ENCODE measurements around the gene MAP7D1. TPM values are rescaled to one million over a fixed set of nuclear protein-coding genes. Genes with fewer than 3 reads are reported as not detected.

The MAP7D1 gene
- total RNA-seq, 3 donors from 2014 or later, result 67.4 to 78.0 (median 68.6) TPM

DNA sequence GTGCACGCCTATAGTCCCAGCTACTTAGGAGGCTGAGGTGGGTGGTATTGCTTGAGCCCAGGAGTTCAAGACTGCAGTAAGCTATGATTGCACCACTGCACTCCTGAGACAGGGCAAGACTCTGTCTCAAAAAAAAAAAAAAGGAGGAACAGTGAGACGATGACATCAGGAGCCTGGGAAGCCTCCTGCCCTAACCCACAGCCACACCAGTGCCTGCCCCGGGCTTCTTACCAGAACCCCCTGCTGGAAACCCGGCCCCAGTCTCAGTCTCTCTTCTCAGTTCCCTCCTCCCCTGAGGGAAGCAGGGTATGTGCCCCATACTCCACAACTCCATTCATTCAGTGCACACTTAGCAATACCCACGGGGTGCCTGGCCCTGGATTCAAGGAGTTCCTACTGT lies 40.0 kb upstream of the MAP7D1 start:
- Histone ChIP-seq H3K9me3 (no peaks in the 10 kb centered on the region), H3K4me1 (peaks cover 4 to 21% of the 10 kb centered on the region in 2 donors), H3K4me3 (peak overlapping the region in 1 of 3 donors; percentile 44), H3K27ac (peak overlapping the region; percentile 67 to 86), H3K36me3 (no peaks in the 10 kb centered on the region), H3K27me3 (no peaks in the 10 kb centered on the region)
- TF ChIP-seq CTCF (IDR thresholded peaks at IDR 0.05) (no peak), POLR2A (IDR thresholded peaks at IDR 0.05) (no peak), POLR2AphosphoS5 (IDR thresholded peaks at IDR 0.05) (no peak)
- DNase-seq (ENCODE audit: low spot score in 2 of 2), result no peak
- intact Hi-C loops (cut with DNase I; ENCODE audit: low total_unique reads), result no loop called here

DNA sequence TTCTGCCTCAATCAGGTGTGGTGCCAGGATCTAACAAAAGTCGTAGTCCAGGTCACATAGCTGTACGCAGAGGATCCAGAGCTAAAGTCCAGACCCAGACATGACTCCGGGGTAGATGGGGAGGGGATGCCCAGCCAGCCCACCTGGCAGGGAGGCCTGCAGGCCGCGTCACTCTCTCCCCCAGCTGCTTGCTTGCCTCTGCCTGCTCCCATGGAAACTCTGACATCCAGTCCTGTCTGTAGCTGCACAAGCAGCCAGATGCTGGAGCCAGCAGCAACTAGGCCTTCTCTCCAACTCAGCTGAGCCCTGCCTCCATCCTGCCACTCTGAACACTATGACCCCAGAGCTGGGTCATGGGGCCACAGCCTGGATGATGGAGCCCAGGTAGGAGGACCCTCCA lies 39.1 kb upstream of the MAP7D1 start:
- no peak for DNase-seq (ENCODE audit: low spot score in 2 of 2)
- Histone ChIP-seq H3K27ac (peak overlapping the region; percentile 67 to 86), H3K4me1 (peaks cover 4 to 21% of the 10 kb centered on the region in 2 donors), H3K27me3 (no peaks in the 10 kb centered on the region), H3K4me3 (no peak overlapping the region), H3K9me3 (no peaks in the 10 kb centered on the region), H3K36me3 (no peaks in the 10 kb centered on the region)
- intact Hi-C loops (cut with DNase I; ENCODE audit: low total_unique reads), result no loop called here
- TF ChIP-seq POLR2AphosphoS5 (IDR thresholded peaks at IDR 0.05), result no peak
- TF ChIP-seq CTCF (IDR thresholded peaks at IDR 0.05), result no peak
- TF ChIP-seq POLR2A (IDR thresholded peaks at IDR 0.05), result no peak

DNA sequence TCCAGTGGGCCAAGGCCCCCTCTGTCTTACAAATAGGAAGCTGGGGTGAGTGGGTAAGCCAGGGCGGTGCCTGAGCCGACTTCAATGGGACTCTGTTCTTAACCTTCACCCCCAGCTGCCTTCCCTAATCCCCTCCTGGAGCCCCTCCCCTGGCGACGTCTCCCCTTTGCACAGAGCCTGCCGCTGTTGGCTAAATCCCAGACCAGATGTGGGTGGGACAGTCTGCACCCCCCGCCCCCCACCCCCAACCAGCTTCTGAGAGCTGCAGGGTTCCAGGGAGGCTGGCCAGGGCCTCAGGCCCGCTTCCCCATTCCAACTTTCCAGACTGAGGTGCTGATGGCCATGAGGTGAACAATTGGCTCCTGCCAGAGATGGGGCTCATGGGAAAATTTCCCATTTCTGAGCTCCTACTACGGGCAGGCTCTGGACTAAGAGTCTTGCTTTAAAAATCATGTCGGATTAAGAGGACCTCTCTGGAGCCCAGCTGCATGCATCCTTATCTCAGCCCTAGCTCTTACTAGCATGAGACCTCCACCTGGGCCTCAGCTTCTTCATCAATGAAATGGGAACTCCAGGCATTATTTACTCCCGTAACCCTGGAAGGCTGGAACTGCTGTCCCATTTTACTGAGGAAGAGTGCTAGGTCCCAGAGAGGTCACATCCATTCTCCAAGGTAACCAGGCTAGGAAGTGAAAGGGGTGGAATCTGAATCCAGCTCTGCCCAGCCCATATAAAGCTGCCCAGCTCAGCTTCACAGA lies 37.3 kb upstream of the MAP7D1 start:
- TF ChIP-seq POLR2AphosphoS5 (IDR thresholded peaks at IDR 0.05) (no peak), POLR2A (IDR thresholded peaks at IDR 0.05) (no peak), CTCF (IDR thresholded peaks at IDR 0.05) (no peak)
- Histone ChIP-seq H3K27ac (peak overlapping the region; percentile 63 to 68), H3K4me3 (no peak overlapping the region), H3K4me1 (peaks cover 4 to 21% of the 10 kb centered on the region in 2 donors), H3K9me3 (no peaks in the 10 kb centered on the region), H3K27me3 (no peaks in the 10 kb centered on the region), H3K36me3 (no peaks in the 10 kb centered on the region)
- no peak for DNase-seq (ENCODE audit: low spot score in 2 of 2)
- intact Hi-C loops (cut with DNase I; ENCODE audit: low total_unique reads), result no loop called here

DNA sequence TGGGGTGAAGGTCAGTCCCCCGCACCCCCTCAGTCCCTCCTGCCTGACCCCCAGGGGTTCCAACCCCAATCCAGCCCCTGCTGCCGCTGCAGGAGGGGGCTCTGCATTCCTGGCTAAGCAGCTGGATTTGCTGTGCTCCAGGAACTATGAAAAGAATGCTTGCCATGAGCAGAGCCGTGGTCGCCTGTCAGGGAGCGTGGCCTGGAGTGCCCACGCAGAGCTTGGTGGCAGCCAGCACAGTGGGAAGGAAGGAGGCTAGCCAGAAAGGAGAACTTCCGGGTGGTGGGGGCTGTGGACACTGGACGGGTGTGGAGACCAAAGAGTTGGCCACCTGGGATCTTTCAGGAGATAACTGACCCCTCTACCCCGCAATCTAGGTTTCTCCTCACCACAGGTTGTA lies 36.5 kb upstream of the MAP7D1 start:
- Histone ChIP-seq H3K36me3 (no peaks in the 10 kb centered on the region), H3K27ac (peak overlapping the region; percentile 63 to 68), H3K27me3 (no peaks in the 10 kb centered on the region), H3K4me3 (no peak overlapping the region), H3K4me1 (peaks cover 4 to 21% of the 10 kb centered on the region in 2 donors), H3K9me3 (no peaks in the 10 kb centered on the region)
- peak in 1 of 2 donors; percentile 55 for DNase-seq (ENCODE audit: low spot score in 2 of 2)
- intact Hi-C loops (cut with DNase I; ENCODE audit: low total_unique reads), result no loop called here
- TF ChIP-seq CTCF (IDR thresholded peaks at IDR 0.05), result no peak
- TF ChIP-seq POLR2AphosphoS5 (IDR thresholded peaks at IDR 0.05), result peak in 1 of 3 donors; percentile 17
